Activated B cell treated with CpG ODN at 0.5 μM for 24 hours (primary cell): Measurements from ENCODE around the gene PIK3C2G. TPM values are rescaled to one million over a fixed set of nuclear protein-coding genes. Genes with fewer than 3 reads are reported as not detected.

ENCODE experiments used
- ATAC-seq: fragments of 200-7000 bp; cut with Tn5 transposase; one replicate; pipeline ENCODE4 v1.10.0; 2021; ENCODE audit warnings: low read depth, mild to moderate bottlenecking, moderate library complexity
- CTCF ChIA-PET: fragments of 350-600 bp; sonication (Branson Sonifier 250); formaldehyde crosslinking; loops from one replicate; lab custom pipeline; 2021; ENCODE audit warnings: antibody characterized with exemption; lab: Charles Lee
- POLR2A ChIA-PET: fragments of 350-600 bp; sonication (Branson Sonifier 250); formaldehyde crosslinking; loops from one replicate; lab custom pipeline; 2021; ENCODE audit warnings: antibody characterized with exemption; lab: Charles Lee
- DNase-seq: peaks from one replicate; pipeline ENCODE4 v3.0.0; 2022
- H3K27ac Mint-ChIP-seq: one replicate; pipeline ENCODE4 v1.8.0; 2020; ENCODE audit warnings: mixed read lengths
- H3K27me3 Mint-ChIP-seq: one replicate; pipeline ENCODE4 v1.8.0; 2021; ENCODE audit warnings: mixed read lengths
- H3K36me3 Mint-ChIP-seq: one replicate; pipeline ENCODE4 v1.8.0; 2021; ENCODE audit warnings: low read depth, mixed read lengths
- H3K4me1 Mint-ChIP-seq: one replicate; pipeline ENCODE4 v1.8.0; 2021; ENCODE audit warnings: mixed read lengths
- H3K4me3 Mint-ChIP-seq: one replicate; pipeline ENCODE4 v1.8.0; 2020; ENCODE audit warnings: mild to moderate bottlenecking, mixed read lengths
- H3K9me3 Mint-ChIP-seq: one replicate; pipeline ENCODE4 v1.8.0; 2020; ENCODE audit warnings: mixed read lengths
- CTCF ChIP-seq: fragments of 200-600 bp; IDR thresholded peaks from one replicate; pipeline ENCODE4 v1.8.0; 2022; ENCODE audit warnings: antibody characterized with exemption, mild to moderate bottlenecking
- intact Hi-C: fragments of 100-400 bp; cut with micrococcal nuclease; formaldehyde crosslinking; loops from one replicate; pipeline ENCODE4 v1.15.1; 2024
- total RNA-seq: library from RNA; stranded (reverse); gene quantifications from 2 replicates; pipeline ENCODE4 v1.2.3, GENCODE V29; 2022

Gene PIK3C2G
- total RNA-seq, 1 donor from 2014 or later: not detected

GRCh38 chr12:18629445-18629844 is 368.1 kb downstream of the PIK3C2G start:
- no peak for DNase-seq

GRCh38 chr12:18629916-18630315 is 368.6 kb downstream of the PIK3C2G start:
- Mint-ChIP-seq H3K36me3 (no peaks in the 10 kb centered on the region), H3K27me3 (no peaks in the 10 kb centered on the region), H3K4me3 (no peak overlapping the region), H3K27ac (no peak overlapping the region), H3K4me1 (no peaks in the 10 kb centered on the region), H3K9me3 (peaks cover 10% of the 10 kb centered on the region)
- TF ChIP-seq CTCF: no peak
- intact Hi-C loops: no loop called here
- CTCF ChIA-PET: no interaction called here
- no peak for DNase-seq
- POLR2A ChIA-PET: no interaction called here
- no peak for ATAC-seq

More at GRCh38 chr12:18629445-18629844, 368.1 kb downstream of the PIK3C2G start:
- POLR2A ChIA-PET: no interaction called here
- Mint-ChIP-seq H3K27me3 (no peaks in the 10 kb centered on the region), H3K27ac (no peak overlapping the region), H3K36me3 (no peaks in the 10 kb centered on the region), H3K4me3 (no peak overlapping the region), H3K4me1 (no peaks in the 10 kb centered on the region), H3K9me3 (peaks cover 10% of the 10 kb centered on the region)
- CTCF ChIA-PET: no interaction called here
- intact Hi-C loops: no loop called here
- TF ChIP-seq CTCF: no peak
- no peak for ATAC-seq

- POLR2A ChIA-PET: no interaction called here
- Mint-ChIP-seq H3K27me3 (no peaks in the 10 kb centered on the region), H3K36me3 (no peaks in the 10 kb centered on the region), H3K4me1 (no peaks in the 10 kb centered on the region), H3K9me3 (peaks cover 10% of the 10 kb centered on the region), H3K27ac (no peak overlapping the region), H3K4me3 (no peak overlapping the region)
- TF ChIP-seq CTCF: no peak
- intact Hi-C loops: no loop called here
- DNase-seq (no peak), ATAC-seq (no peak)
- CTCF ChIA-PET: no interaction called here
These were observed 370.0 kb downstream of the PIK3C2G start for GRCh38 chr12:18631339-18631738.

- ATAC-seq (no peak), DNase-seq (no peak)
- no peak overlapping the region for H3K27ac Mint-ChIP-seq
- H3K4me3 Mint-ChIP-seq: no peak overlapping the region
- POLR2A ChIA-PET: no interaction called here
- intact Hi-C loops: no loop called here
- no peaks in the 10 kb centered on the region for H3K27me3 Mint-ChIP-seq
- TF ChIP-seq CTCF: no peak
- CTCF ChIA-PET: no interaction called here
- H3K9me3 Mint-ChIP-seq: peaks cover 7% of the 10 kb centered on the region
- no peaks in the 10 kb centered on the region for H3K4me1 Mint-ChIP-seq
- H3K36me3 Mint-ChIP-seq: no peaks in the 10 kb centered on the region
These were observed 371.5 kb downstream of the PIK3C2G start for GRCh38 chr12:18632848-18633247.

GRCh38 chr12:18634382-18634781 is 373.1 kb downstream of the PIK3C2G start:
- ChIA-PET POLR2A (no interaction called here), CTCF (no interaction called here)
- intact Hi-C loops: no loop called here
- DNase-seq (no peak), ATAC-seq (no peak)
- Mint-ChIP-seq H3K4me3 (no peak overlapping the region), H3K9me3 (peaks cover 6% of the 10 kb centered on the region), H3K36me3 (no peaks in the 10 kb centered on the region), H3K4me1 (no peaks in the 10 kb centered on the region), H3K27me3 (no peaks in the 10 kb centered on the region), H3K27ac (no peak overlapping the region)
- no peak for TF ChIP-seq CTCF
